A673 (cell line): ENCODE measurements around the gene CLPX.

Experiments used
- CTCF ChIP-seq: fragments of 300-800, 200-600 bp; sonication (generic); conservative IDR thresholded peaks from 2 replicates; pipeline ENCODE4 v1.5.1; 2017; ENCODE audit warnings: low read depth, mild to moderate bottlenecking, antibody characterized with exemption, low read length, moderate library complexity, mixed read lengths
- EZH2 ChIP-seq: fragments of 200-600 bp; sonication (generic); IDR thresholded peaks from 2 replicates; pipeline ENCODE4 v1.6.1; 2017; ENCODE audit warnings: borderline replicate concordance, low read depth, mild to moderate bottlenecking, mixed read lengths, antibody characterized with exemption, low read length; ENCODE audit not compliant: poor library complexity, severe bottlenecking

- TF ChIP-seq CTCF (no peak), EZH2 (no peak)
Measured at GRCh38 chr15:65146438-65146837, 38.7 kb downstream of the CLPX start.
